Kidney (tissue), 14 donors: ENCODE data around the gene MPZL1. TPM values are rescaled to one million over a fixed set of nuclear protein-coding genes. Genes with fewer than 3 reads are reported as not detected.

ENCODE experiments used
- DNase-seq, 5 donors: peaks; one replicate each; pipeline ENCODE4 v3.0.0-alpha.2; 2013 to 2020
- FAIRE-seq: peaks from 2 replicates; lab custom pipeline; 2012; peaks lifted over from hg19 to GRCh38; lab: Jason Lieb, UNC
- H3K27ac ChIP-seq, 2 donors: one replicate each; pipeline ENCODE4 v1.7.0; 2013; ENCODE audit warnings: low read depth in 2 of 2, low read length in 2 of 2, inconsistent platforms in 1 of 2
- H3K27me3 ChIP-seq: one replicate; pipeline ENCODE4 v1.7.1; 2013; ENCODE audit warnings: low read length, inconsistent platforms; ENCODE audit not compliant: control insufficient read depth, insufficient read depth
- H3K36me3 ChIP-seq, 3 donors: one replicate each; pipeline versions ENCODE4 v1.7.0 to v1.7.1; 2013; ENCODE audit warnings: low read length in 3 of 3, control low read depth in 1 of 3, inconsistent platforms in 1 of 3; ENCODE audit not compliant: insufficient read depth in 3 of 3, control insufficient read depth in 2 of 3
- H3K4me1 ChIP-seq, 3 donors: one replicate each; pipeline versions ENCODE4 v1.7.0 to v1.7.1; 2013; ENCODE audit warnings: low read length in 3 of 3, inconsistent platforms in 1 of 3, low read depth in 1 of 3; ENCODE audit not compliant: control insufficient read depth in 2 of 3, insufficient read depth in 2 of 3
- H3K4me3 ChIP-seq, 3 donors: one replicate each; pipeline versions ENCODE4 v1.7.0 to v1.8.1; 2013; ENCODE audit warnings: low read length in 3 of 3, control low read depth in 1 of 3, inconsistent platforms in 1 of 3
- H3K9ac ChIP-seq, 3 donors: one replicate each; pipeline versions ENCODE4 v1.7.0 to v1.7.1; 2013; ENCODE audit warnings: low read length in 3 of 3, control low read depth in 1 of 3, inconsistent platforms in 1 of 3
- H3K9me3 ChIP-seq, 3 donors: one replicate each; pipeline versions ENCODE4 v1.7.0 to v1.7.1; 2013; ENCODE audit warnings: low read length in 3 of 3, control low read depth in 1 of 3, inconsistent platforms in 1 of 3; ENCODE audit not compliant: control insufficient read depth in 2 of 3, insufficient read depth in 1 of 3
- intact Hi-C: fragments of 100-400 bp; cut with DNase I; formaldehyde crosslinking; loops from one replicate; pipeline ENCODE4 v1.11.1; 2022
- polyA plus RNA-seq: library from polyadenylated mRNA; stranded (reverse); fragments of 350-450 nt; fragmentation: Illumina TruSeq; extraction: RNeasy Lipid Tissue Mini Kit (QIAGEN cat#74804); gene quantifications from one replicate; pipeline ENCODE4 v1.2.3, GENCODE V29; 2014; ENCODE audit warnings: low read depth, low replicate concordance; ENCODE audit not compliant: insufficient read depth
- total RNA-seq: library from RNA; stranded (reverse); fragmentation: NEBNext Ultra II Directional; extraction: Animal tissue kit (Norgen Biotek cat#: 25700); gene quantifications from one replicate; pipeline ENCODE4 v1.2.1, GENCODE V29; 2021
- TF ChIP-seq, protein P1 (sequence below): IDR thresholded peaks from 3 replicates; pipeline ENCODE4 v1.5.1; 2012; ENCODE audit warnings: mild to moderate bottlenecking, moderate library complexity, borderline replicate concordance; ENCODE audit not compliant: insufficient read depth; ENCODE audit errors: extremely low read depth
- donor health status: control.
- donor health status: control.
- donor health status: control.
- donor health status: control.
- donor health status: control.
- donor health status: DM: yes; HTN: yes; CAD: no.
- donor health status: Normal renal cell carcinoma (clear cell type).

MPZL1 gene
- total and polyA plus RNA-seq, 2 donors from 2014 or later = 42.1 to 98.3 TPM

- peaks cover 0 to 2% (median 0%) of the 10 kb centered on the region in 3 donors for H3K36me3 ChIP-seq
Observed at GRCh38 chr1:167695756-167696561, 25.8 kb upstream of the MPZL1 start.

GRCh38 chr1:167697667-167698141, 24.1 kb upstream of the MPZL1 start:
- DNase-seq (peak in 1 of 5 donors; percentile 42), FAIRE-seq (no peak)
- TF ChIP-seq, protein P1, sequence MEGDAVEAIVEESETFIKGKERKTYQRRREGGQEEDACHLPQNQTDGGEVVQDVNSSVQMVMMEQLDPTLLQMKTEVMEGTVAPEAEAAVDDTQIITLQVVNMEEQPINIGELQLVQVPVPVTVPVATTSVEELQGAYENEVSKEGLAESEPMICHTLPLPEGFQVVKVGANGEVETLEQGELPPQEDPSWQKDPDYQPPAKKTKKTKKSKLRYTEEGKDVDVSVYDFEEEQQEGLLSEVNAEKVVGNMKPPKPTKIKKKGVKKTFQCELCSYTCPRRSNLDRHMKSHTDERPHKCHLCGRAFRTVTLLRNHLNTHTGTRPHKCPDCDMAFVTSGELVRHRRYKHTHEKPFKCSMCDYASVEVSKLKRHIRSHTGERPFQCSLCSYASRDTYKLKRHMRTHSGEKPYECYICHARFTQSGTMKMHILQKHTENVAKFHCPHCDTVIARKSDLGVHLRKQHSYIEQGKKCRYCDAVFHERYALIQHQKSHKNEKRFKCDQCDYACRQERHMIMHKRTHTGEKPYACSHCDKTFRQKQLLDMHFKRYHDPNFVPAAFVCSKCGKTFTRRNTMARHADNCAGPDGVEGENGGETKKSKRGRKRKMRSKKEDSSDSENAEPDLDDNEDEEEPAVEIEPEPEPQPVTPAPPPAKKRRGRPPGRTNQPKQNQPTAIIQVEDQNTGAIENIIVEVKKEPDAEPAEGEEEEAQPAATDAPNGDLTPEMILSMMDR = no peak
- peaks cover 0 to under 1% (median 0%) of the 10 kb centered on the region in 3 donors for H3K36me3 ChIP-seq
- no peak overlapping the region for H3K27ac ChIP-seq
- peaks cover 0 to 3% (median 0%) of the 10 kb centered on the region in 3 donors for H3K4me1 ChIP-seq
- intact Hi-C loops = no loop called here
- no peaks in the 10 kb centered on the region for H3K27me3 ChIP-seq
- no peaks in the 10 kb centered on the region for H3K9me3 ChIP-seq
- no peak overlapping the region for H3K9ac ChIP-seq
- no peak overlapping the region for H3K4me3 ChIP-seq

More at GRCh38 chr1:167695756-167696561, 25.8 kb upstream of the MPZL1 start:
- no peak overlapping the region for H3K9ac ChIP-seq
- intact Hi-C loops = no loop called here
- TF ChIP-seq, protein P1 = no peak
- no peak for FAIRE-seq
- H3K27ac ChIP-seq = no peak overlapping the region
- no peaks in the 10 kb centered on the region for H3K9me3 ChIP-seq
- H3K27me3 ChIP-seq = no peaks in the 10 kb centered on the region
- no peak overlapping the region for H3K4me3 ChIP-seq
- no peak for DNase-seq
- H3K4me1 ChIP-seq = peaks cover 0 to 3% (median 0%) of the 10 kb centered on the region in 3 donors

GRCh38 chr1:167698313-167698712, 23.5 kb upstream of the MPZL1 start:
- Histone ChIP-seq H3K9me3 (no peaks in the 10 kb centered on the region), H3K9ac (no peak overlapping the region), H3K36me3 (no peaks in the 10 kb centered on the region), H3K4me3 (no peak overlapping the region), H3K27ac (no peak overlapping the region), H3K4me1 (peaks cover 0 to 3% (median 0%) of the 10 kb centered on the region in 3 donors), H3K27me3 (no peaks in the 10 kb centered on the region)
- intact Hi-C loops = no loop called here
- TF ChIP-seq, protein P1 = no peak
- no peak for DNase-seq
- FAIRE-seq = no peak
